ENCODE measurements around the gene ZBTB7C. TPM values are rescaled to one million over a fixed set of nuclear protein-coding genes. Genes with fewer than 3 reads are reported as not detected.

Gene ZBTB7C
- total RNA-seq, 1 donor from 2014 or later = 2.7 TPM

DNA sequence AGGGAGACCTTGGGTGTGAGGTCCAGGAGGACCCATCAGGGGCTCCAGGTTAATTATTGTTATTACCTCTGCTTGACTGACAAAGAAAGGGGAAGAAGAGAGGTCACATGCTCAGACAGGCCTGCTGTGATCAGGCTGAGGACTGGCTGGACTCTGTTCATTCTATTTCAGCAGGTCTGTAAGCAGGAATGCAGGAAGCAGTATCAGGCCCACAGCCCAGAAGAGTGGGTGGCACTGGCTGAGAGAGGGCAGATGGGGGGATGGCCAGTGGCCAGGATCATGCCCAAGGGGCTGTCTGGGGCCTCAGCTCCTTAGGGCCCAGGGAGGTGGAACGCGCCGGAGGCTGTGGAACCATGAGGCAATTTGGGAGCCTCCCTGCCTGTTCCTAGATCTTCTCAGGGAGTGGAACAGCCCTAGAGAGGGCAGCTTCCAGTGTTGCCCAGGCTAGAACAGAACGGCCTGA is 43.7 kb upstream of the ZBTB7C start:
- intact Hi-C loops (cut with micrococcal nuclease) = no loop called here
- Histone ChIP-seq H3K36me3 (no peaks in the 10 kb centered on the region), H3K9me3 (replicated peaks) (no peaks in the 10 kb centered on the region), H3K27me3 (ENCODE audit: low read depth) (no peaks in the 10 kb centered on the region), H3K27ac (replicated peaks) (no peak overlapping the region), H3K4me3 (no peak overlapping the region), H3K4me1 (peaks cover 7% of the 10 kb centered on the region)
- DNase-seq = no peak
- TF ChIP-seq, protein P1, sequence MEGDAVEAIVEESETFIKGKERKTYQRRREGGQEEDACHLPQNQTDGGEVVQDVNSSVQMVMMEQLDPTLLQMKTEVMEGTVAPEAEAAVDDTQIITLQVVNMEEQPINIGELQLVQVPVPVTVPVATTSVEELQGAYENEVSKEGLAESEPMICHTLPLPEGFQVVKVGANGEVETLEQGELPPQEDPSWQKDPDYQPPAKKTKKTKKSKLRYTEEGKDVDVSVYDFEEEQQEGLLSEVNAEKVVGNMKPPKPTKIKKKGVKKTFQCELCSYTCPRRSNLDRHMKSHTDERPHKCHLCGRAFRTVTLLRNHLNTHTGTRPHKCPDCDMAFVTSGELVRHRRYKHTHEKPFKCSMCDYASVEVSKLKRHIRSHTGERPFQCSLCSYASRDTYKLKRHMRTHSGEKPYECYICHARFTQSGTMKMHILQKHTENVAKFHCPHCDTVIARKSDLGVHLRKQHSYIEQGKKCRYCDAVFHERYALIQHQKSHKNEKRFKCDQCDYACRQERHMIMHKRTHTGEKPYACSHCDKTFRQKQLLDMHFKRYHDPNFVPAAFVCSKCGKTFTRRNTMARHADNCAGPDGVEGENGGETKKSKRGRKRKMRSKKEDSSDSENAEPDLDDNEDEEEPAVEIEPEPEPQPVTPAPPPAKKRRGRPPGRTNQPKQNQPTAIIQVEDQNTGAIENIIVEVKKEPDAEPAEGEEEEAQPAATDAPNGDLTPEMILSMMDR (IDR thresholded peaks at IDR 0.05; ENCODE audit: borderline replicate concordance) = no peak

DNA sequence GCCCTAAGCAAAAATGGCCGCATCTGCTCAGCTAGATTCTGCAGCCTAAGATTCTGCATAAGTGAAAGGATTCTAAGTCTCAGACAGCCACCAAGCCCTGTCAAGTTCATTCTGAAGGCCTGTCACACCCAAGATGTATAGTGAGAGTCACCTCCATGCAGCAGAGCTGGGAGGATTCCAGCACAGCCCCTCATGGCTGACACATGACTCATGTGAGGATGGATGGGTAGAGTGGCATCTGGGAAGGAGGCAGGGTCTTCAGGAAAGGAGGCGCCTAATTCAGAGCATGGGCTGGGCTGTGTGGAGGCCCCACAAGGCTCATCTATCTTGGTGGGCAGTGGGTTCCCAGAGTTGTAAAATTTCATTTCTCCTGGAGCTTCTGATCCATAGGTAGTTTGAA is 41.5 kb upstream of the ZBTB7C start:
- no peaks in the 10 kb centered on the region for H3K36me3 ChIP-seq
- TF ChIP-seq, protein P1 (IDR thresholded peaks at IDR 0.05; ENCODE audit: borderline replicate concordance) = no peak
- no peak overlapping the region for H3K27ac ChIP-seq (replicated peaks)
- H3K4me1 ChIP-seq = peaks cover 18% of the 10 kb centered on the region
- H3K27me3 ChIP-seq (ENCODE audit: low read depth) = no peaks in the 10 kb centered on the region
- intact Hi-C loops (cut with micrococcal nuclease) = no loop called here
- no peak overlapping the region for H3K4me3 ChIP-seq
- DNase-seq = no peak
- H3K9me3 ChIP-seq (replicated peaks) = no peaks in the 10 kb centered on the region

DNA sequence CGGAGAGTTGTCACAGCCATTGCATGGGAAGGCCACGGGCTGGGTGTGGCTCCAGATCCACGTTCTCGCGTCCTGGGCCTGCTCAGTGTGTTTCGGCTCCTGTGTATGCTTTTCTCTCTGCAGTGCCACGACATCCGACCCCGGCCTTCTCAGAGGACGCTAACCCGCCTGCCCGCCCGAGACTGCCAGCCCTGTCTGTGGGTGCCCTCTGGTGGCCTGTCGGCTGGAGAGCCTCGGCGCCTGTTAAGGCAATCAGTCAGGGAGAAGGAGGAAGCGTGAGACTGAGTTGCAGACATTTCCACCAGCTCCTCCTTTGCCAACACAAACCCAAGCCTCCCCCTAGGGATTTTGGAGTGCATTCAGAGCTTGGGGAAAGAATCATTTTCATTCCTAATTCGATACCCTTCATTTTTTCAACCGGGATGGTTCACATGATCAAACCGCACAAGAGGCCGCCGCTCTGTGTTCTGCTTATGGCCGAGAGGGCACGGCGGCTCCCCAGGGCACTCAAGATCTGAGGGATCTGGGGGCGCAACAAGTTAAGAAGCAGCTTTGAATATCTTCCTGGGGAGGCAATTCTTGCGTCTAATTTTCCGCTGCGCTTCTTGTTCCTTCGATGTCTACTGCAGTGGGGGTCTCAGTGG is 37.5 kb upstream of the ZBTB7C start:
- H3K4me3 ChIP-seq = no peak overlapping the region
- no peaks in the 10 kb centered on the region for H3K36me3 ChIP-seq
- no peaks in the 10 kb centered on the region for H3K27me3 ChIP-seq (ENCODE audit: low read depth)
- H3K27ac ChIP-seq (replicated peaks) = no peak overlapping the region
- intact Hi-C loops (cut with micrococcal nuclease) = loop anchor here (10.0 kb wide), 1 partner anchor 102 kb away; no protein-coding TSS in a partner anchor
- DNase-seq = peak; percentile 85
- TF ChIP-seq, protein P1 (IDR thresholded peaks at IDR 0.05; ENCODE audit: borderline replicate concordance) = peak; percentile 94
- peaks cover 18% of the 10 kb centered on the region for H3K4me1 ChIP-seq
- H3K9me3 ChIP-seq (replicated peaks) = no peaks in the 10 kb centered on the region

DNA sequence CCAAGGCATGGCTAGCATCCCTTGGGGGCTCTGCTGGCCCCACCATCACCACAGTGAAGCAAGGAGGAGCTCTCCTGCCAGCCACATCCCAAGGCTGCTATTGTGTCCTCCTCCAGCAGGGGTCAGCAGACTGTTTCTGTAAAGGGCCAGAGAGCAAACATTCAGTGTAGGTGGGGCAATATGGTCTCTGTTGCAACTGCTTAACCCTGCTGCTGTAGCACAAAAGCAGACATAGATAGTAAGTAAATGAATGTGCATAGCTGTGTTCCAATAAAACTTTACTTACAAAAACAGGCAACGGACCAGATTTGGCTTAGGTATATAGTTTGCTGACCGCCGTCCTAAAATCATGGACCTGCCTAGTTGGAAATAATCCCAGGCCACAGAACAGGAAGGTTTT is 36.4 kb upstream of the ZBTB7C start:
- TF ChIP-seq, protein P1 (IDR thresholded peaks at IDR 0.05; ENCODE audit: borderline replicate concordance) = peak; percentile 89
- DNase-seq = peak; percentile 64
- Histone ChIP-seq H3K4me3 (no peak overlapping the region), H3K27ac (replicated peaks) (no peak overlapping the region), H3K27me3 (ENCODE audit: low read depth) (no peaks in the 10 kb centered on the region), H3K36me3 (no peaks in the 10 kb centered on the region), H3K9me3 (replicated peaks) (no peaks in the 10 kb centered on the region), H3K4me1 (peaks cover 29% of the 10 kb centered on the region)
- intact Hi-C loops (cut with micrococcal nuclease) = loop anchor here (2.0 to 10.0 kb wide), 2 partner anchors 101 to 415 kb away; no protein-coding TSS in a partner anchor

DNA sequence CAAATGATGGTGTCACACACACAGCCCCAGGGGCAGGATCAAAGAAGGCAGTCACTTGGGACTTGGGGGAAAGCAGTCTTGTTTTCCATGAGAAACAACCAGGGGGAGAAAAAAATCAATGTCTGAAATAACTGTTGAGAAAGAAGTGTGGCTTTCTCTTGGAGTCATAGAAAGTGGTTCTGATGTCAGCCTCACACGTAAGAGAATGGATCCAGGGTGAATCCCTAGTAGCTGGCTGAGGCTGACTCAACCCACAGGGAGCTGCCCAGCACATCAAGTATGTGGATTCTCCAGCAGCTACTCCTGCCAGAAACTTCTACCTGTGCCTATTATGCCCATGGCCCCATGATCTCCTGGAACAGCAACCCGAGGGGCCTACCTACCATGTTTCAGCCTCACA is 33.6 kb upstream of the ZBTB7C start:
- TF ChIP-seq, protein P1 (IDR thresholded peaks at IDR 0.05; ENCODE audit: borderline replicate concordance) = no peak
- Histone ChIP-seq H3K4me1 (peaks cover 31% of the 10 kb centered on the region), H3K9me3 (replicated peaks) (no peaks in the 10 kb centered on the region), H3K27ac (replicated peaks) (no peak overlapping the region), H3K36me3 (no peaks in the 10 kb centered on the region), H3K4me3 (no peak overlapping the region), H3K27me3 (ENCODE audit: low read depth) (no peaks in the 10 kb centered on the region)
- intact Hi-C loops (cut with micrococcal nuclease) = loop anchor here (10.0 kb wide), 1 partner anchor 98 kb away; no protein-coding TSS in a partner anchor
- DNase-seq = no peak

All from left ventricle myocardium inferior (tissue), 1 donor.